Liver (tissue), 9 donors: ENCODE data around the gene ZNF814. TPM values are rescaled to one million over a fixed set of nuclear protein-coding genes. Genes with fewer than 3 reads are reported as not detected.

Source experiments
- DNase-seq: peaks from one replicate; pipeline ENCODE4 v3.0.0-alpha.2; 2017; ENCODE audit warnings: low spot score
- H3K27ac ChIP-seq, 2 donors: one replicate each; pipeline ENCODE4 v1.7.0; 2013; ENCODE audit warnings: inconsistent platforms in 2 of 2, low read length in 2 of 2, control low read depth in 1 of 2, low read depth in 1 of 2, mild to moderate bottlenecking in 1 of 2
- H3K27me3 ChIP-seq, 4 donors: one replicate each; pipeline versions ENCODE4 v1.6.1 to v1.7.0; 2013; ENCODE audit warnings: low read length in 3 of 4, inconsistent platforms in 1 of 4, mild to moderate bottlenecking in 1 of 4, moderate library complexity in 1 of 4; ENCODE audit not compliant: control insufficient read depth in 4 of 4, insufficient read depth in 4 of 4
- H3K36me3 ChIP-seq, 4 donors: one replicate each; pipeline versions ENCODE4 v1.6.1 to v1.7.0; 2013; ENCODE audit warnings: low read length in 3 of 4, mild to moderate bottlenecking in 3 of 4, low read depth in 1 of 4, moderate library complexity in 1 of 4; ENCODE audit not compliant: control insufficient read depth in 4 of 4, insufficient read depth in 3 of 4
- H3K4me1 ChIP-seq, 4 donors: one replicate each; pipeline versions ENCODE4 v1.6.1 to v1.7.0; 2013; ENCODE audit warnings: low read length in 3 of 4, mild to moderate bottlenecking in 3 of 4, moderate library complexity in 1 of 4; ENCODE audit not compliant: control insufficient read depth in 4 of 4, insufficient read depth in 4 of 4
- H3K4me3 ChIP-seq, 3 donors: one replicate each; pipeline versions ENCODE4 v1.6.1 to v1.7.0; 2013; ENCODE audit warnings: low read length in 3 of 3, control low read depth in 1 of 3, low read depth in 1 of 3, mild to moderate bottlenecking in 1 of 3
- H3K9ac ChIP-seq, 2 donors: one replicate each; pipeline ENCODE4 v1.7.0; 2013; ENCODE audit warnings: low read length in 2 of 2, mild to moderate bottlenecking in 2 of 2, moderate library complexity in 2 of 2, control low read depth in 1 of 2, low read depth in 1 of 2
- H3K9me3 ChIP-seq, 4 donors: one replicate each; pipeline versions ENCODE4 v1.6.1 to v1.7.0; 2013; ENCODE audit warnings: low read length in 3 of 4; ENCODE audit not compliant: control insufficient read depth in 4 of 4
- EGR1 ChIP-seq, 2 donors: IDR thresholded peaks; 2 replicates each; pipeline ENCODE4 v1.6.1; 2016 to 2018; ENCODE audit warnings: antibody characterized with exemption in 2 of 2, low read depth in 2 of 2
- FOXA1 ChIP-seq: IDR thresholded peaks from 2 replicates; pipeline ENCODE4 v1.6.1; 2016; ENCODE audit warnings: antibody characterized with exemption
- FOXA2 ChIP-seq: IDR thresholded peaks from 2 replicates; pipeline ENCODE4 v1.6.1; 2016; ENCODE audit warnings: antibody characterized with exemption
- GABPA ChIP-seq, 2 donors: IDR thresholded peaks in 1 of 2; conservative IDR thresholded peaks in 1 of 2; 2 replicates each; pipeline ENCODE4 v1.6.1; 2016; ENCODE audit warnings: antibody characterized with exemption in 2 of 2, mild to moderate bottlenecking in 1 of 2, moderate library complexity in 1 of 2
- HNF4A ChIP-seq, 2 donors: conservative IDR thresholded peaks; 2 replicates each; pipeline ENCODE4 v1.6.1; 2016; ENCODE audit warnings: antibody characterized with exemption in 2 of 2, mild to moderate bottlenecking in 2 of 2
- HNF4G ChIP-seq: IDR thresholded peaks from 2 replicates; pipeline ENCODE4 v1.6.1; 2016; ENCODE audit warnings: antibody characterized with exemption
- JUND ChIP-seq, 2 donors: IDR thresholded peaks; 2 replicates each; pipeline ENCODE4 v1.6.1; 2016; ENCODE audit warnings: antibody characterized with exemption in 2 of 2
- NR2F2 ChIP-seq: IDR thresholded peaks from 2 replicates; pipeline ENCODE4 v1.6.1; 2016; ENCODE audit warnings: antibody characterized with exemption
- RAD21 ChIP-seq, 2 donors: IDR thresholded peaks; 2 replicates each; pipeline ENCODE4 v1.6.1; 2016; ENCODE audit warnings: antibody characterized with exemption in 2 of 2, mild to moderate bottlenecking in 2 of 2
- RXRA ChIP-seq, 2 donors: IDR thresholded peaks; 2 replicates each; pipeline ENCODE4 v1.6.1; 2017 to 2018; ENCODE audit warnings: antibody characterized with exemption in 2 of 2, mild to moderate bottlenecking in 1 of 2
- SP1 ChIP-seq: IDR thresholded peaks from 2 replicates; pipeline ENCODE4 v1.6.1; 2018; ENCODE audit warnings: antibody characterized with exemption, mild to moderate bottlenecking
- TAF1 ChIP-seq: conservative IDR thresholded peaks from 2 replicates; pipeline ENCODE4 v1.6.1; 2016; ENCODE audit warnings: antibody characterized with exemption, mild to moderate bottlenecking
- YY1 ChIP-seq: IDR thresholded peaks from 2 replicates; pipeline ENCODE4 v1.6.1; 2016; ENCODE audit warnings: antibody characterized with exemption, mild to moderate bottlenecking
- WGBS: extraction: QIAGEN DNeasy Blood & Tissue Kit; methylation state at CpG from one replicate; pipeline ENCODE4 v1.1.7; 2013; 5-methylcytosine and 5-hydroxymethylcytosine counted together
- polyA plus RNA-seq, 2 donors: library from polyadenylated mRNA; stranded (reverse) in 1 of 2; unstranded in 1 of 2; fragments of 200-250 nt in 1 of 2; fragments of >200 nt in 1 of 2; fragmentation: Nextera tagmentation in 1 of 2; extraction: Ambion mirVana in 1 of 2; gene quantifications; one replicate each; pipeline versions ENCODE4 v1.2.1 to v1.2.3, GENCODE V29; 2013 to 2015
- total RNA-seq, 2 donors: library from RNA; depleted of rRNA; stranded (reverse); fragments of >200 nt; gene quantifications; one replicate each; pipeline ENCODE4 v1.2.3, GENCODE V29; 2014
- TF ChIP-seq, protein P1 (sequence below): IDR thresholded peaks from 2 replicates; pipeline ENCODE4 v1.6.1; 2016; ENCODE audit warnings: antibody characterized with exemption
- TF ChIP-seq, protein P2 (sequence below): IDR thresholded peaks from 2 replicates; pipeline ENCODE4 v1.6.1; 2016; ENCODE audit warnings: antibody characterized with exemption
- TF ChIP-seq, protein P3 (sequence below): IDR thresholded peaks from 2 replicates; pipeline ENCODE4 v1.6.1; 2016; ENCODE audit warnings: antibody characterized with exemption, mild to moderate bottlenecking
- TF ChIP-seq, protein P4 (sequence below): IDR thresholded peaks from 2 replicates; pipeline ENCODE4 v1.6.1; 2016; ENCODE audit warnings: antibody characterized with exemption
- TF ChIP-seq, protein P5 (sequence below): fragments of 150-350 bp; IDR thresholded peaks from 2 replicates; pipeline ENCODE4 v1.5.1; 2017; ENCODE audit warnings: improper control_type of control experiment, low read depth, low read length; ENCODE audit not compliant: missing input control
- donor health status: healthy.
- donor health status: healthy.
- donor health status: healthy.
- donor health status: healthy.
- donor health status: healthy.

Gene ZNF814
- total and polyA plus RNA-seq, 4 donors, result 6.9 to 13.8 (median 8.2) TPM

DNA sequence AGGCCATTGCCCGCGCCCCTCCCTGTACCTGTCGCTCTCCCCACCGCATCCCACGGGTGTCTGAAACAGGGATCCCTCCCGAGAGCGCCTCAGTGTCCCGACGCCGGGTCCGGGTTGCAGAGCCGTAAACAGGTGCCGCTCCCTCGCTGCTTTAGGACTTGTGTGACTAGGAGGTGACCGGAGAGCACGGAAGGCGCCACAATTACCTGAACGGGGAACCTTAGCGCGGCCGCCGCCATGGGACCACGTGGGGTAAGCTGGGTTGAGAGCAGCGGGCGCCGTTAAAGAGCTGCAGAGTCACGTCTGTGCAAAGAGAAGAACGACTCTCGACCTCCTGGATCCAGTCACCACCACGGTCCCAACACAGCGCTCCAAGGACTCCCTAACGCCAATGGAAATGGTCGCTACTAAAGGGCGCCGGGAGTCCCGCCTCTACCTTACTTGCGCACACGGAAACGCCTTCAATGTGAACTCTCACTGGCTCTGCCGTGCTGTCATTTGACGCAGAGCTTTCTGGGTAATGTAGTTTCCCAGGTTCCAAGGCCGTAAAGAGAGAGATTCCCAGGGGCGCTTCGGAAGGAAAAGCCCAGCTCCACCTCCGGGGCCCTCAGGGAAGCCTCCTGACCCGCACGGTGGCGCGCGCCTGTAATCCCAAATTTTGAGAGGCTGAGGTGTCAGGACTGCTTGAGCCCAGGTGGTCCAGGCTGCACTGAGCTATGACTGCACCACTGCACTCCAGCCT lies 74.2 kb downstream of the ZNF814 start, which contains the start of gene ZNF552:
Gene ZNF552 (minus strand): TSS at position 409 of the 742 bp plus-strand sequence. CDS start 170 bp downstream, at position 239.
- Histone ChIP-seq H3K27me3 (no peaks in the 10 kb centered on the region), H3K4me3 (peak within 1 kb of the TSS; percentile 63 to 86 (median 85)), H3K9ac (peak within 1 kb of the TSS; percentile 70 to 95), H3K27ac (peak within 1 kb of the TSS; percentile 67 to 82), H3K4me1 (peaks cover 2 to 27% (median 8%) of the 10 kb centered on the region in 4 donors), H3K9me3 (no peaks in the 10 kb centered on the region), H3K36me3 (peaks cover 0 to 8% (median 2%) of the 10 kb centered on the region in 4 donors)
- TF ChIP-seq JUND (IDR thresholded peaks at IDR 0.05), result no peak
- TF ChIP-seq, protein P1, sequence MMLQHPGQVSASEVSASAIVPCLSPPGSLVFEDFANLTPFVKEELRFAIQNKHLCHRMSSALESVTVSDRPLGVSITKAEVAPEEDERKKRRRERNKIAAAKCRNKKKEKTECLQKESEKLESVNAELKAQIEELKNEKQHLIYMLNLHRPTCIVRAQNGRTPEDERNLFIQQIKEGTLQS, result no peak
- TF ChIP-seq RXRA (IDR thresholded peaks at IDR 0.05), result peak; percentile 68
- TF ChIP-seq HNF4A (conservative IDR thresholded peaks at IDR 0.05), result peak in 1 of 2 donors; percentile 15
- TF ChIP-seq, protein P2, sequence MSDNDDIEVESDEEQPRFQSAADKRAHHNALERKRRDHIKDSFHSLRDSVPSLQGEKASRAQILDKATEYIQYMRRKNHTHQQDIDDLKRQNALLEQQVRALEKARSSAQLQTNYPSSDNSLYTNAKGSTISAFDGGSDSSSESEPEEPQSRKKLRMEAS, result peak; percentile 54
- peak; percentile 4 for TF ChIP-seq HNF4G
- peak; percentile 46 to 87 for TF ChIP-seq GABPA (IDR thresholded peaks at IDR 0.05 in 1 of 2, conservative IDR thresholded peaks at IDR 0.05 in 1 of 2)
- peak; percentile 94 for TF ChIP-seq TAF1
- TF ChIP-seq, protein P3, sequence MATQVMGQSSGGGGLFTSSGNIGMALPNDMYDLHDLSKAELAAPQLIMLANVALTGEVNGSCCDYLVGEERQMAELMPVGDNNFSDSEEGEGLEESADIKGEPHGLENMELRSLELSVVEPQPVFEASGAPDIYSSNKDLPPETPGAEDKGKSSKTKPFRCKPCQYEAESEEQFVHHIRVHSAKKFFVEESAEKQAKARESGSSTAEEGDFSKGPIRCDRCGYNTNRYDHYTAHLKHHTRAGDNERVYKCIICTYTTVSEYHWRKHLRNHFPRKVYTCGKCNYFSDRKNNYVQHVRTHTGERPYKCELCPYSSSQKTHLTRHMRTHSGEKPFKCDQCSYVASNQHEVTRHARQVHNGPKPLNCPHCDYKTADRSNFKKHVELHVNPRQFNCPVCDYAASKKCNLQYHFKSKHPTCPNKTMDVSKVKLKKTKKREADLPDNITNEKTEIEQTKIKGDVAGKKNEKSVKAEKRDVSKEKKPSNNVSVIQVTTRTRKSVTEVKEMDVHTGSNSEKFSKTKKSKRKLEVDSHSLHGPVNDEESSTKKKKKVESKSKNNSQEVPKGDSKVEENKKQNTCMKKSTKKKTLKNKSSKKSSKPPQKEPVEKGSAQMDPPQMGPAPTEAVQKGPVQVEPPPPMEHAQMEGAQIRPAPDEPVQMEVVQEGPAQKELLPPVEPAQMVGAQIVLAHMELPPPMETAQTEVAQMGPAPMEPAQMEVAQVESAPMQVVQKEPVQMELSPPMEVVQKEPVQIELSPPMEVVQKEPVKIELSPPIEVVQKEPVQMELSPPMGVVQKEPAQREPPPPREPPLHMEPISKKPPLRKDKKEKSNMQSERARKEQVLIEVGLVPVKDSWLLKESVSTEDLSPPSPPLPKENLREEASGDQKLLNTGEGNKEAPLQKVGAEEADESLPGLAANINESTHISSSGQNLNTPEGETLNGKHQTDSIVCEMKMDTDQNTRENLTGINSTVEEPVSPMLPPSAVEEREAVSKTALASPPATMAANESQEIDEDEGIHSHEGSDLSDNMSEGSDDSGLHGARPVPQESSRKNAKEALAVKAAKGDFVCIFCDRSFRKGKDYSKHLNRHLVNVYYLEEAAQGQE, result peak; percentile 76
- TF ChIP-seq SP1, result peak; percentile 51
- TF ChIP-seq RAD21 (IDR thresholded peaks at IDR 0.05), result peak; percentile 28 to 50
- no peak for TF ChIP-seq FOXA1
- no peak for TF ChIP-seq FOXA2
- TF ChIP-seq, protein P4, sequence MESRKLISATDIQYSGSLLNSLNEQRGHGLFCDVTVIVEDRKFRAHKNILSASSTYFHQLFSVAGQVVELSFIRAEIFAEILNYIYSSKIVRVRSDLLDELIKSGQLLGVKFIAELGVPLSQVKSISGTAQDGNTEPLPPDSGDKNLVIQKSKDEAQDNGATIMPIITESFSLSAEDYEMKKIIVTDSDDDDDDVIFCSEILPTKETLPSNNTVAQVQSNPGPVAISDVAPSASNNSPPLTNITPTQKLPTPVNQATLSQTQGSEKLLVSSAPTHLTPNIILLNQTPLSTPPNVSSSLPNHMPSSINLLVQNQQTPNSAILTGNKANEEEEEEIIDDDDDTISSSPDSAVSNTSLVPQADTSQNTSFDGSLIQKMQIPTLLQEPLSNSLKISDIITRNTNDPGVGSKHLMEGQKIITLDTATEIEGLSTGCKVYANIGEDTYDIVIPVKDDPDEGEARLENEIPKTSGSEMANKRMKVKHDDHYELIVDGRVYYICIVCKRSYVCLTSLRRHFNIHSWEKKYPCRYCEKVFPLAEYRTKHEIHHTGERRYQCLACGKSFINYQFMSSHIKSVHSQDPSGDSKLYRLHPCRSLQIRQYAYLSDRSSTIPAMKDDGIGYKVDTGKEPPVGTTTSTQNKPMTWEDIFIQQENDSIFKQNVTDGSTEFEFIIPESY, result peak; percentile 43
- TF ChIP-seq, protein P5, sequence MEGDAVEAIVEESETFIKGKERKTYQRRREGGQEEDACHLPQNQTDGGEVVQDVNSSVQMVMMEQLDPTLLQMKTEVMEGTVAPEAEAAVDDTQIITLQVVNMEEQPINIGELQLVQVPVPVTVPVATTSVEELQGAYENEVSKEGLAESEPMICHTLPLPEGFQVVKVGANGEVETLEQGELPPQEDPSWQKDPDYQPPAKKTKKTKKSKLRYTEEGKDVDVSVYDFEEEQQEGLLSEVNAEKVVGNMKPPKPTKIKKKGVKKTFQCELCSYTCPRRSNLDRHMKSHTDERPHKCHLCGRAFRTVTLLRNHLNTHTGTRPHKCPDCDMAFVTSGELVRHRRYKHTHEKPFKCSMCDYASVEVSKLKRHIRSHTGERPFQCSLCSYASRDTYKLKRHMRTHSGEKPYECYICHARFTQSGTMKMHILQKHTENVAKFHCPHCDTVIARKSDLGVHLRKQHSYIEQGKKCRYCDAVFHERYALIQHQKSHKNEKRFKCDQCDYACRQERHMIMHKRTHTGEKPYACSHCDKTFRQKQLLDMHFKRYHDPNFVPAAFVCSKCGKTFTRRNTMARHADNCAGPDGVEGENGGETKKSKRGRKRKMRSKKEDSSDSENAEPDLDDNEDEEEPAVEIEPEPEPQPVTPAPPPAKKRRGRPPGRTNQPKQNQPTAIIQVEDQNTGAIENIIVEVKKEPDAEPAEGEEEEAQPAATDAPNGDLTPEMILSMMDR, result no peak
- peak; percentile 96 for TF ChIP-seq YY1
- no peak for TF ChIP-seq EGR1 (IDR thresholded peaks at IDR 0.05; ENCODE audit: low read depth in 2 of 2)
- TF ChIP-seq NR2F2, result no peak
- peak; percentile 84 for DNase-seq
- under 1% methylated on average over 50 of the region's 50 CpGs for WGBS
